GM23338 (cell line): ENCODE measurements around the gene MORC3. TPM values are rescaled to one million over a fixed set of nuclear protein-coding genes. Genes with fewer than 3 reads are reported as not detected.
A peak's percentile ranks its signal among the peaks of the same experiment; 100 is the strongest.
"Not testable (repeated sequence)": the region's sequence is repeated elsewhere in the genome, so short reads cannot be mapped to it uniquely, and the experiment has no call there.

Experiments used
- ATAC-seq: fragments of 200-7000 bp; cut with Tn5 transposase; 3 replicates; pipeline ENCODE4 v1.9.1; 2020
- DNase-seq: peaks from one replicate; pipeline ENCODE4 v3.0.0-alpha.2; 2015; ENCODE audit warnings: low spot score
- H2AFZ ChIP-seq: fragments of 200-600 bp; sonication (generic); 2 replicates; pipeline ENCODE4 v1.8.0; 2016; ENCODE audit warnings: antibody characterized with exemption, mild to moderate bottlenecking, moderate library complexity
- H3F3A ChIP-seq: fragments of 200-600 bp; sonication (generic); replicated peaks from 2 replicates; pipeline ENCODE4 v1.8.0; 2017; ENCODE audit warnings: antibody characterized with exemption, mixed run types, low read depth
- H3K27ac ChIP-seq: fragments of 200-600 bp; sonication (generic); 2 replicates; pipeline ENCODE4 v1.6.1; 2016; ENCODE audit warnings: low read depth
- H3K27me3 ChIP-seq: fragments of 200-600 bp; sonication (generic); 2 replicates; pipeline ENCODE4 v1.8.0; 2016; ENCODE audit warnings: mild to moderate bottlenecking, mixed run types, moderate library complexity; ENCODE audit not compliant: insufficient read depth
- H3K36me3 ChIP-seq: fragments of 200-600 bp; sonication (generic); 2 replicates; pipeline ENCODE4 v1.8.0; 2016; ENCODE audit warnings: mild to moderate bottlenecking; ENCODE audit not compliant: insufficient read depth
- H3K4me1 ChIP-seq: fragments of 200-600 bp; sonication (generic); 2 replicates; pipeline ENCODE4 v1.8.0; 2016; ENCODE audit warnings: mild to moderate bottlenecking, moderate library complexity; ENCODE audit not compliant: insufficient read depth
- H3K4me2 ChIP-seq: fragments of 200-600 bp; sonication (generic); 2 replicates; pipeline ENCODE4 v1.7.1; 2017; ENCODE audit warnings: mixed run types
- H3K4me3 ChIP-seq: fragments of 200-600 bp; sonication (generic); 2 replicates; pipeline ENCODE4 v1.6.1; 2016; ENCODE audit warnings: mixed run types
- H3K79me2 ChIP-seq: fragments of 200-600 bp; sonication (generic); replicated peaks from 2 replicates; pipeline ENCODE4 v1.8.0; 2017; ENCODE audit warnings: mild to moderate bottlenecking; ENCODE audit not compliant: insufficient read depth
- H3K9me2 ChIP-seq: fragments of 200-600 bp; sonication (generic); 2 replicates; pipeline ENCODE4 v1.8.0; 2017; ENCODE audit not compliant: insufficient read depth
- H4K20me1 ChIP-seq: fragments of 200-600 bp; sonication (generic); replicated peaks from 2 replicates; pipeline ENCODE4 v1.8.0; 2017; ENCODE audit warnings: mild to moderate bottlenecking; ENCODE audit not compliant: insufficient read depth
- H3K27ac Mint-ChIP-seq: 2 replicates; pipeline ENCODE4 v1.8.0; 2020; ENCODE audit warnings: inconsistent platforms, mild to moderate bottlenecking, moderate library complexity, mixed read lengths
- H3K27me3 Mint-ChIP-seq: 3 replicates; pipeline ENCODE4 v1.8.0; 2022; ENCODE audit warnings: low read depth, mild to moderate bottlenecking, moderate library complexity, mixed read lengths, inconsistent platforms; ENCODE audit not compliant: insufficient read depth, poor library complexity
- H3K36me3 Mint-ChIP-seq: 3 replicates; pipeline ENCODE4 v1.8.0; 2021; ENCODE audit warnings: low read depth, mild to moderate bottlenecking, inconsistent platforms, moderate library complexity, mixed read lengths
- H3K4me1 Mint-ChIP-seq: 3 replicates; pipeline ENCODE4 v1.8.0; 2020; ENCODE audit warnings: mild to moderate bottlenecking, inconsistent platforms, mixed read lengths
- H3K4me3 Mint-ChIP-seq: 3 replicates; pipeline ENCODE4 v1.8.0; 2021; ENCODE audit warnings: moderate library complexity, mild to moderate bottlenecking, inconsistent platforms, mixed read lengths
- H3K9me3 Mint-ChIP-seq: 3 replicates; pipeline ENCODE4 v1.8.0; 2020; ENCODE audit warnings: moderate library complexity, mild to moderate bottlenecking, inconsistent platforms, mixed read lengths
- CREB1 ChIP-seq: fragments of 250-450 bp; sonication (Bioruptor Pico); IDR thresholded peaks from 2 replicates; pipeline ENCODE4 v1.5.0; 2020; ENCODE audit warnings: low read depth, mild to moderate bottlenecking, moderate library complexity
- JUNB ChIP-seq: IDR thresholded peaks from one replicate; pipeline ENCODE4 v1.6.1; 2016; ENCODE audit warnings: antibody characterized with exemption; ENCODE audit not compliant: unreplicated experiment
- NANOG ChIP-seq: IDR thresholded peaks from 2 replicates; pipeline ENCODE4 v1.6.1; 2016; ENCODE audit warnings: antibody characterized with exemption, borderline replicate concordance
- STAT1 ChIP-seq: IDR thresholded peaks from one replicate; pipeline ENCODE4 v1.6.1; 2016; ENCODE audit warnings: antibody characterized with exemption; ENCODE audit not compliant: unreplicated experiment
- ZNF331 ChIP-seq: fragments of 250-450 bp; sonication (Bioruptor Pico); IDR thresholded peaks from 2 replicates; pipeline ENCODE4 v1.5.0; 2020; ENCODE audit warnings: low read depth, mild to moderate bottlenecking, moderate library complexity
- polyA plus RNA-seq: library from polyadenylated mRNA; unstranded; fragments of >200 nt; fragmentation: Nextera tagmentation; extraction: Ambion mirVana; gene quantifications from 2 replicates; pipeline ENCODE4 v1.2.1, GENCODE V29; 2016
- total RNA-seq: library from RNA; depleted of rRNA; stranded (reverse); fragments of >200 nt; shearing (Covaris generic); gene quantifications from 2 replicates; pipeline ENCODE4 v1.2.3, GENCODE V29; 2014
- TF ChIP-seq, protein P1 (sequence below): IDR thresholded peaks from one replicate; pipeline ENCODE4 v1.6.1; 2018; ENCODE audit warnings: antibody characterized with exemption; ENCODE audit not compliant: unreplicated experiment
- TF ChIP-seq, protein P2 (sequence below), 2 experiments: fragments of 200-600 bp in 1 of 2; sonication (generic) in 1 of 2; conservative IDR thresholded peaks; 2 replicates each; pipeline versions ENCODE4 v1.5.1 to v1.6.1; 2016 to 2017; ENCODE audit warnings: antibody characterized with exemption in 2 of 2, low read depth in 2 of 2, mild to moderate bottlenecking in 2 of 2, moderate library complexity in 1 of 2
- TF ChIP-seq, protein P3 (sequence below): IDR thresholded peaks from 2 replicates; pipeline ENCODE4 v1.6.1; 2016; ENCODE audit warnings: antibody characterized with exemption

Gene MORC3
- total and polyA plus RNA-seq, 2 experiments from 2014 or later: 11.5 to 25.4 TPM

DNA sequence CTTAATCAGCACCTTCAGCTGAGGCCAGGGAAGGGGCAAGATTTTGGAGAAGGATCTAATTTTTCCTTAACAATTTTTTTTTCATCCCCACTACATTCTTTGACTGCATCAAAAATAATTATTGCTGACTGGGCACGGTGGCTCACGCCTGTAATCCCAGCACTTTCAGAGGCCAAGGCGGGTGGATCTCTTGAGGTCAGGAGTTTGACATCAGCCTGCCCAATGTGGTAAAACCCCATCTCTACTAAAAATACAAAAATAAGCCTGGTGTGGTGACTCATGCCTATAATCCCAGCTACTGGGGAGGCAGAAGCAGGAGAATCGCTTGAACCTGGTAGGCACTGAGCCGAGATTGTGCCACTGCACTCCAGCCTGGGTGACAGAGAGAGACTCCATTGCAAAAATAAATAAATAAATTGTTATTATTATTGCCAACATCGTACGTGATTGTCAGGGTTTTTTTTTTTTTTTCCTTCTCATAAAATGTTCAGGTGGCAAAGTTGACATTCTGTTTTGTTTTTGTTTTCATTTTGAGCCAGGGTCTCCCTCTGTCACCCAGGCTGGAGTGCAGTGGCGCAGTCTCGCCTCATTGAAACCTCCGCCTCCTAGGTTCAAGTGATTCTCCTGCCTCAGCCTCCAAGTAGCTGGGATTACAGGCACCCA lies 37.3 kb upstream of the MORC3 start (continued):
- TF ChIP-seq, protein P1, sequence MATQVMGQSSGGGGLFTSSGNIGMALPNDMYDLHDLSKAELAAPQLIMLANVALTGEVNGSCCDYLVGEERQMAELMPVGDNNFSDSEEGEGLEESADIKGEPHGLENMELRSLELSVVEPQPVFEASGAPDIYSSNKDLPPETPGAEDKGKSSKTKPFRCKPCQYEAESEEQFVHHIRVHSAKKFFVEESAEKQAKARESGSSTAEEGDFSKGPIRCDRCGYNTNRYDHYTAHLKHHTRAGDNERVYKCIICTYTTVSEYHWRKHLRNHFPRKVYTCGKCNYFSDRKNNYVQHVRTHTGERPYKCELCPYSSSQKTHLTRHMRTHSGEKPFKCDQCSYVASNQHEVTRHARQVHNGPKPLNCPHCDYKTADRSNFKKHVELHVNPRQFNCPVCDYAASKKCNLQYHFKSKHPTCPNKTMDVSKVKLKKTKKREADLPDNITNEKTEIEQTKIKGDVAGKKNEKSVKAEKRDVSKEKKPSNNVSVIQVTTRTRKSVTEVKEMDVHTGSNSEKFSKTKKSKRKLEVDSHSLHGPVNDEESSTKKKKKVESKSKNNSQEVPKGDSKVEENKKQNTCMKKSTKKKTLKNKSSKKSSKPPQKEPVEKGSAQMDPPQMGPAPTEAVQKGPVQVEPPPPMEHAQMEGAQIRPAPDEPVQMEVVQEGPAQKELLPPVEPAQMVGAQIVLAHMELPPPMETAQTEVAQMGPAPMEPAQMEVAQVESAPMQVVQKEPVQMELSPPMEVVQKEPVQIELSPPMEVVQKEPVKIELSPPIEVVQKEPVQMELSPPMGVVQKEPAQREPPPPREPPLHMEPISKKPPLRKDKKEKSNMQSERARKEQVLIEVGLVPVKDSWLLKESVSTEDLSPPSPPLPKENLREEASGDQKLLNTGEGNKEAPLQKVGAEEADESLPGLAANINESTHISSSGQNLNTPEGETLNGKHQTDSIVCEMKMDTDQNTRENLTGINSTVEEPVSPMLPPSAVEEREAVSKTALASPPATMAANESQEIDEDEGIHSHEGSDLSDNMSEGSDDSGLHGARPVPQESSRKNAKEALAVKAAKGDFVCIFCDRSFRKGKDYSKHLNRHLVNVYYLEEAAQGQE: no peak
- TF ChIP-seq CREB1 (CRISPR knock-in tag): no peak
- no peak for TF ChIP-seq JUNB
- TF ChIP-seq STAT1: no peak
- no peak for TF ChIP-seq ZNF331 (CRISPR knock-in tag)

DNA sequence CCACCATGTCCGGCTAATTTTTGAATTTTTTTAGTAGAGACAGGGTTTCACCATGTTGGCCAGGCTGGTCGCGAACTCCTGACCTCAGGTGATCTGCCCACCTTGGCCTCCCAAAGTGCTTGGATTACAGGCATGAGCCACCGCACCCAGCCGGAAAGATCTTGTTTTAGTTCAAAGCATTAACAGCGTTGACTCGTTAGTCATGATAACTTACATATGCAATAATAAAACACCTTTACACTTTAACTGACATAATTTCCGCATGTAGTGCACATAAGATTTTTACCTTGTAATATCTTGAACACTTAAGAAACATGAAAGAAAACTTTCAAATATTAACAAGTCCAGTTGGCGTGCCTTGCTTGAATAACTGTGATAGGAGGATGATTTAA lies 36.8 kb upstream of the MORC3 start:
- not testable (repeated sequence) for H3F3A ChIP-seq, H3K79me2 ChIP-seq, H3K36me3 Mint-ChIP-seq, H3K4me2 ChIP-seq, H3K27me3 Mint-ChIP-seq, H3K4me3 Mint-ChIP-seq, H3K27me3 ChIP-seq, H3K4me1 ChIP-seq, H3K9me3 Mint-ChIP-seq, H3K4me3 ChIP-seq, H3K27ac Mint-ChIP-seq, H4K20me1 ChIP-seq, H3K9me2 ChIP-seq, H3K4me1 Mint-ChIP-seq, H3K36me3 ChIP-seq, H2AFZ ChIP-seq, DNase-seq, ATAC-seq
- H3K27ac ChIP-seq: 0 out of 2 replicates have a peak overlapping the region, but pooled peaks have one; percentile 57

- Mint-ChIP-seq H3K4me1 (peaks cover 12% of the 10 kb centered on the region), H3K9me3 (no peaks in the 10 kb centered on the region), H3K27ac (peak overlapping the region; percentile 69; the same call in 1 of the 2 replicates), H3K4me3 (no peak overlapping the region), H3K36me3 (peaks cover 9% of the 10 kb centered on the region; the same call in 2 of the 3 replicates), H3K27me3 (peaks cover 9% of the 10 kb centered on the region)
- no peaks in the 10 kb centered on the region for H4K20me1 ChIP-seq
- H3K9me2 ChIP-seq: no peaks in the 10 kb centered on the region
- DNase-seq (no peak), ATAC-seq (no peak)
- no peak overlapping the region for H2AFZ ChIP-seq
- no peaks in the 10 kb centered on the region for H3K27me3 ChIP-seq
- H3K4me1 ChIP-seq: no peaks in the 10 kb centered on the region
- H3F3A ChIP-seq: no peaks in the 10 kb centered on the region
- no peak overlapping the region for H3K4me3 ChIP-seq
- H3K79me2 ChIP-seq: no peaks in the 10 kb centered on the region
- no peak overlapping the region for H3K27ac ChIP-seq
- TF ChIP-seq, protein P2, sequence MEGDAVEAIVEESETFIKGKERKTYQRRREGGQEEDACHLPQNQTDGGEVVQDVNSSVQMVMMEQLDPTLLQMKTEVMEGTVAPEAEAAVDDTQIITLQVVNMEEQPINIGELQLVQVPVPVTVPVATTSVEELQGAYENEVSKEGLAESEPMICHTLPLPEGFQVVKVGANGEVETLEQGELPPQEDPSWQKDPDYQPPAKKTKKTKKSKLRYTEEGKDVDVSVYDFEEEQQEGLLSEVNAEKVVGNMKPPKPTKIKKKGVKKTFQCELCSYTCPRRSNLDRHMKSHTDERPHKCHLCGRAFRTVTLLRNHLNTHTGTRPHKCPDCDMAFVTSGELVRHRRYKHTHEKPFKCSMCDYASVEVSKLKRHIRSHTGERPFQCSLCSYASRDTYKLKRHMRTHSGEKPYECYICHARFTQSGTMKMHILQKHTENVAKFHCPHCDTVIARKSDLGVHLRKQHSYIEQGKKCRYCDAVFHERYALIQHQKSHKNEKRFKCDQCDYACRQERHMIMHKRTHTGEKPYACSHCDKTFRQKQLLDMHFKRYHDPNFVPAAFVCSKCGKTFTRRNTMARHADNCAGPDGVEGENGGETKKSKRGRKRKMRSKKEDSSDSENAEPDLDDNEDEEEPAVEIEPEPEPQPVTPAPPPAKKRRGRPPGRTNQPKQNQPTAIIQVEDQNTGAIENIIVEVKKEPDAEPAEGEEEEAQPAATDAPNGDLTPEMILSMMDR (conservative IDR thresholded peaks at IDR 0.05; ENCODE audit: low read depth in 2 of 2): no peak
- TF ChIP-seq CREB1 (CRISPR knock-in tag) (no peak), STAT1 (no peak), NANOG (no peak)
- TF ChIP-seq, protein P1: no peak
- TF ChIP-seq, protein P3, sequence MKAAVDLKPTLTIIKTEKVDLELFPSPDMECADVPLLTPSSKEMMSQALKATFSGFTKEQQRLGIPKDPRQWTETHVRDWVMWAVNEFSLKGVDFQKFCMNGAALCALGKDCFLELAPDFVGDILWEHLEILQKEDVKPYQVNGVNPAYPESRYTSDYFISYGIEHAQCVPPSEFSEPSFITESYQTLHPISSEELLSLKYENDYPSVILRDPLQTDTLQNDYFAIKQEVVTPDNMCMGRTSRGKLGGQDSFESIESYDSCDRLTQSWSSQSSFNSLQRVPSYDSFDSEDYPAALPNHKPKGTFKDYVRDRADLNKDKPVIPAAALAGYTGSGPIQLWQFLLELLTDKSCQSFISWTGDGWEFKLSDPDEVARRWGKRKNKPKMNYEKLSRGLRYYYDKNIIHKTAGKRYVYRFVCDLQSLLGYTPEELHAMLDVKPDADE: no peak
- H3K36me3 ChIP-seq: no peaks in the 10 kb centered on the region
- H3K4me2 ChIP-seq: no peak overlapping the region
Observed at GRCh38 chr21:36288651-36289243, 31.2 kb upstream of the MORC3 start.
